ENCODE measurements around the gene VPS45.

GRCh38 chr1:150152182-150152536 lies 84.6 kb downstream of the VPS45 start:
- no peak for TF ChIP-seq CTCF (IDR thresholded peaks at IDR 0.05)
- TF ChIP-seq POLR2A (IDR thresholded peaks at IDR 0.05): no peak
